Thyroid gland (tissue), 4 donors: ENCODE data around the gene EDAR. TPM values are rescaled to one million over a fixed set of nuclear protein-coding genes. Genes with fewer than 3 reads are reported as not detected.

Source experiments
- DNase-seq, 2 donors: peaks; one replicate each; pipeline ENCODE4 v3.0.0-alpha.2; 2019
- H3K27ac ChIP-seq, 3 donors: fragments of 200-600 bp; sonication (generic); 1 replicate in 2 of 3; 2 replicates in 1 of 3; pipeline ENCODE4 v1.5.1; 2016 to 2019; ENCODE audit warnings: mild to moderate bottlenecking in 1 of 3, moderate library complexity in 1 of 3
- H3K27me3 ChIP-seq: fragments of 200-600 bp; sonication (generic); one replicate; pipeline ENCODE4 v1.5.1; 2019
- H3K36me3 ChIP-seq, 2 donors: fragments of 200-600 bp; sonication (generic); one replicate each; pipeline ENCODE4 v1.5.1; 2016 to 2019
- H3K4me1 ChIP-seq, 2 donors: fragments of 200-600 bp; sonication (generic); one replicate each; pipeline ENCODE4 v1.5.1; 2017 to 2019
- H3K4me3 ChIP-seq, 3 donors: fragments of 200-600 bp; sonication (generic); replicated peaks in 1 of 3; 1 replicate in 2 of 3; 2 replicates in 1 of 3; pipeline ENCODE4 v1.5.1; 2016; ENCODE audit warnings: mild to moderate bottlenecking in 1 of 3
- H3K9me3 ChIP-seq: fragments of 200-600 bp; sonication (generic); one replicate; pipeline ENCODE4 v1.5.1; 2017
- POLR2A ChIP-seq, 2 donors: fragments of 450-650 bp; IDR thresholded peaks; one replicate each; pipeline ENCODE4 v1.6.1; 2017; ENCODE audit warnings: antibody characterized with exemption in 2 of 2, mild to moderate bottlenecking in 2 of 2, moderate library complexity in 1 of 2
- WGBS, 2 donors: methylation state at CpG; one replicate each; pipeline ENCODE4 v1.1.5; 2017; 5-methylcytosine and 5-hydroxymethylcytosine counted together
- intact Hi-C: fragments of 100-400 bp; cut with DNase I; formaldehyde crosslinking; loops from one replicate; pipeline ENCODE4 v1.15.1; 2023
- total RNA-seq, 4 donors: library from RNA; depleted of rRNA; stranded (reverse); fragments of >200 nt; gene quantifications; one replicate each; pipeline ENCODE4 v1.2.3, GENCODE V29; 2016
- TF ChIP-seq, protein P1 (sequence below), 6 experiments: fragments of 200-600 bp in 3 of 6; fragments of 450-650 bp in 3 of 6; sonication (generic) in 3 of 6; IDR thresholded peaks; one replicate each; pipeline ENCODE4 v1.5.1; 2016 to 2019; ENCODE audit warnings: antibody characterized with exemption in 6 of 6, mild to moderate bottlenecking in 2 of 6, inconsistent platforms in 1 of 6, moderate library complexity in 1 of 6

Gene EDAR
- total RNA-seq, 4 donors from 2014 or later: not detected

DNA sequence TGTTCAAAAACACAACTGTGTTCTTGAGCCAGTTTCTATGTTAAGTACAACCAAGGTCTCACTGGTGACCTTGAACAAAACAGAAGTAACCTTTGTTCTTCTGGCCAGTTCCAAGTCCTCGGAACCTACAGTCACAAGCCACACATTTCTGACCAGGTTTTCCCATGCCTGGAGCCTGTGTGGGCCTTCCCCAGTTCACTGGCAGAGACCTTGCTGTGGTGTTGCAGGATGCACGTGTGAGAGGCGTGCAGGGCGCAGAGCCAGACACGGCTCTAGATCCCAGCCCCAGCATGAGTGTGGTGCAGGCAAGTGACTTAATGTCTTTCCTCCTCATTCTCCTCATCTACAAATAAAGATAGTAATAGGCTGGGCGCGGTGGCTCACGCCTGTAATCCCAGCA, 25.5 kb upstream of the EDAR start:
- DNase-seq: no peak
- intact Hi-C loops: no loop called here
- Histone ChIP-seq H3K9me3 (no peaks in the 10 kb centered on the region), H3K36me3 (no peaks in the 10 kb centered on the region), H3K27me3 (no peaks in the 10 kb centered on the region), H3K27ac (no peak overlapping the region), H3K4me3 (no peak overlapping the region), H3K4me1 (no peaks in the 10 kb centered on the region)
- WGBS, 2 donors: 89 to 91% methylated on average over 8 of the region's 8 CpGs
- TF ChIP-seq POLR2A (IDR thresholded peaks at IDR 0.05): no peak
- TF ChIP-seq, protein P1, sequence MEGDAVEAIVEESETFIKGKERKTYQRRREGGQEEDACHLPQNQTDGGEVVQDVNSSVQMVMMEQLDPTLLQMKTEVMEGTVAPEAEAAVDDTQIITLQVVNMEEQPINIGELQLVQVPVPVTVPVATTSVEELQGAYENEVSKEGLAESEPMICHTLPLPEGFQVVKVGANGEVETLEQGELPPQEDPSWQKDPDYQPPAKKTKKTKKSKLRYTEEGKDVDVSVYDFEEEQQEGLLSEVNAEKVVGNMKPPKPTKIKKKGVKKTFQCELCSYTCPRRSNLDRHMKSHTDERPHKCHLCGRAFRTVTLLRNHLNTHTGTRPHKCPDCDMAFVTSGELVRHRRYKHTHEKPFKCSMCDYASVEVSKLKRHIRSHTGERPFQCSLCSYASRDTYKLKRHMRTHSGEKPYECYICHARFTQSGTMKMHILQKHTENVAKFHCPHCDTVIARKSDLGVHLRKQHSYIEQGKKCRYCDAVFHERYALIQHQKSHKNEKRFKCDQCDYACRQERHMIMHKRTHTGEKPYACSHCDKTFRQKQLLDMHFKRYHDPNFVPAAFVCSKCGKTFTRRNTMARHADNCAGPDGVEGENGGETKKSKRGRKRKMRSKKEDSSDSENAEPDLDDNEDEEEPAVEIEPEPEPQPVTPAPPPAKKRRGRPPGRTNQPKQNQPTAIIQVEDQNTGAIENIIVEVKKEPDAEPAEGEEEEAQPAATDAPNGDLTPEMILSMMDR (IDR thresholded peaks at IDR 0.05): no peak

DNA sequence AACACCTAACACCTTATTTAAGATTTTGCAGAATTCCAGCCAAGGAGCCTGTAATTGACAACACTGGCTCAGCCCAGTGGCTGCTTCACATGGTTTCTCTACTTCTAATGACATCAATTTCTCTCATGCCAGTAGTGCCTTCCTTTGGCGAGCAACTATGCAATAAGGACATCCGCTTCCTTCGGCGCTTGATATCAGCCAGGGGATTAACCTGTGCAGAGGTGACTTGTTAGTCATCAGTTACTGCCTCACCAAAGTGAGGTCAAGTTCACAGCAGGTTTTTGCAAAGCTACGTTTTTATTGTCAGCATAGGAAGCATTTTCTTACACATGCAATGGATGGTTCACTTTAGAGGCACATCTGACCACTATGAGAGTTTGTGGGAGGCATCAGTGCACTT, 24.0 kb upstream of the EDAR start:
- Histone ChIP-seq H3K9me3 (no peaks in the 10 kb centered on the region), H3K4me3 (no peak overlapping the region), H3K36me3 (no peaks in the 10 kb centered on the region), H3K4me1 (no peaks in the 10 kb centered on the region), H3K27ac (no peak overlapping the region), H3K27me3 (no peaks in the 10 kb centered on the region)
- TF ChIP-seq, protein P1 (IDR thresholded peaks at IDR 0.05): no peak
- TF ChIP-seq POLR2A (IDR thresholded peaks at IDR 0.05): no peak
- intact Hi-C loops: no loop called here
- DNase-seq: no peak
- WGBS, 2 donors: 81 to 91% methylated on average over 5 of the region's 5 CpGs

DNA sequence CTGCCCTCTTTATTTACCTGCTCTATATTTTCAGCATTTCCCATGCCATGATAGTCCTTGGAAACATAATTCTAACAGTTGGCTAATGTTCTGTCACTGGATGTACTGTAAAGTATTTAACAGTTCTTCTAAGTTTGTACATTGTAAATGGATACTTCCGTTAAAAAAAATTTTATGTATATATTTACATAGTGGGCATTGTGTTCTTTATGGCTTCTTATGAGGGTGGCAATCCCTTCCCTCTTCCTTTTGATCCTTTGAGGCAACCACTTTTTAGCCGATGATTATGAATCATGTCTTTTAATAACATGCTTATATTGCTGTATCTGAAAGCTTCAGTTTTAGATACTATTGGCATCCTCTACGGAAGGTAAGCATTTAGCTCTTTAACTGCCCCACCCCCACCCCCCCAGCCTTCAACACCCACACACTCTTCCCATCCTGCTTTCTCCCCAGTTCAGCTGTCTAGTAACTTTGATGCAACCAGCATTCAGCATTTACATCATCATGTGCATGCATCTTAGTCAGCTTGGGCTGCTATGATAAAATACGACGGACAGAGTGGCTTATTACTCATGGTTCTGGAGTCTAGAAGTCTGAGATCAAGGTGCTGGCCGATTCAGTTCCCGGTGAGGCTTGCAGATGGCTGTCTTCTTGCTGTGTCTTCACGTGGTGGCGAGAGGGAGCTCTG, 21.0 kb upstream of the EDAR start:
- 79% methylated on average over 9 of the region's 9 CpGs for WGBS, 2 donors
- intact Hi-C loops: no loop called here
- Histone ChIP-seq H3K4me3 (no peak overlapping the region), H3K9me3 (no peaks in the 10 kb centered on the region), H3K27ac (no peak overlapping the region), H3K27me3 (no peaks in the 10 kb centered on the region), H3K36me3 (no peaks in the 10 kb centered on the region), H3K4me1 (no peaks in the 10 kb centered on the region)
- no peak for DNase-seq
- TF ChIP-seq, protein P1 (IDR thresholded peaks at IDR 0.05): no peak
- no peak for TF ChIP-seq POLR2A (IDR thresholded peaks at IDR 0.05)

DNA sequence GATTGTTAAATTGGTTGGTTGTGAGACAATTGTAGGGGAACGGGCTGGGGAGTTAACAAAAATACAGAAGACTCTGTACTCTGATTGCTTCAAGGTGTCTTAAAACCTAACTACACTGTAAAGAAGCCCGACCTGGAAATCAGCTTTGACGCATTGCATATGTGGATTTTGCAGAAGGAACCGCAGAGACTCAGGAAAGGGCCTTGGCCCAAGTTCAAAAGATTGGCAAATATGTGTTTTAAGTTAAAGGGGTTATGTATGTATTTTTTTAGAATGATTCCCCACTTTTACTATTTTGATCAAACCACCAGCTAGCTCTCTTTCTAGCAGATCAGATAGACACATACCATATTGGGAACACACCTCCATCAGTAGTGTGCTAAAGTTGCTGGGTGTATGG, 18.0 kb upstream of the EDAR start:
- no peak for DNase-seq
- 81 to 88% methylated on average over 4 of the region's 4 CpGs for WGBS, 2 donors
- TF ChIP-seq POLR2A (IDR thresholded peaks at IDR 0.05): no peak
- TF ChIP-seq, protein P1 (IDR thresholded peaks at IDR 0.05): no peak
- intact Hi-C loops: no loop called here
- no peaks in the 10 kb centered on the region for H3K27me3 ChIP-seq
- H3K9me3 ChIP-seq: no peaks in the 10 kb centered on the region
- H3K4me3 ChIP-seq: no peak overlapping the region
- H3K27ac ChIP-seq: no peak overlapping the region
- H3K36me3 ChIP-seq: no peaks in the 10 kb centered on the region
- no peaks in the 10 kb centered on the region for H3K4me1 ChIP-seq

DNA sequence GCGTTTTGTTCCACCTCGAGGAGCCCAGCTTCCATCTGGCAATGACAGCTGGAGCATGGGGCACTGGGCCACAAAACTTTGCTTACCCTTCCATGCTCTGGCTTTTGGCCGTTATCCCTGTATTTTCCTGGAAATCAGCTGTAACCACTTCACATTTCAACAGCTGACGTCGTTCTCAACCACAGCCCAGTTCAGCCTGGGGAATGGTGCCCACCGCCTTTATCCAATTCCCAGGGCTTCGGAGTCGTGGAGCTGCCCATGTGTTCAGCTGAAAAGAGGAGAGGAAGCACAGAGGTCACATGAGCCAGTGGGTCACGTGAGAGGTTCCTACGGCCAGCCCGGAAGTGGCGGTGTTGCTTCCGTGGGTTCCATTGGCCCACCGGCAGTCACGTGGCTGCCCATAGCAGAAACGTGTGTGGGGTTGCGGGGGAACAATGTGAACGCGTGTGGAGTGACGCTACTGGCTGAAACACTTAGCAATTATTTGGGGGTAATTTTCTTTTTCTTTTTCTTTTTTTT, 16.7 kb upstream of the EDAR start:
- Histone ChIP-seq H3K4me3 (no peak overlapping the region), H3K36me3 (no peaks in the 10 kb centered on the region), H3K27ac (no peak overlapping the region), H3K9me3 (no peaks in the 10 kb centered on the region), H3K4me1 (no peaks in the 10 kb centered on the region), H3K27me3 (no peaks in the 10 kb centered on the region)
- intact Hi-C loops: no loop called here
- peak in 1 of 2 donors; percentile 4 for DNase-seq
- WGBS, 2 donors: 84 to 85% methylated on average over 20 of the region's 20 CpGs
- TF ChIP-seq POLR2A (IDR thresholded peaks at IDR 0.05): no peak
- TF ChIP-seq, protein P1 (IDR thresholded peaks at IDR 0.05): no peak
